SK-MEL-5 (cell line): Measurements from ENCODE around the gene SCARB1. TPM values are rescaled to one million over a fixed set of nuclear protein-coding genes. Genes with fewer than 3 reads are reported as not detected.
A peak's percentile ranks its signal among the peaks of the same experiment; 100 is the strongest.

Experiments
- DNase-seq: peaks from one replicate; pipeline ENCODE4 v3.0.0-alpha.2; 2016; ENCODE audit warnings: low read depth, low spot score
- in situ Hi-C: cut with HindIII; loops from 2 replicates; pipeline ENCODE4 v1.10.0; 2016; ENCODE audit warnings: low sequenced_read_pairs, high pct_unique_total_duplicates, low pct_unique_long_range_greater_than_20kb
- total RNA-seq: library from RNA; depleted of rRNA; stranded (reverse); fragments of >200 nt; shearing (Covaris generic); gene quantifications from 2 replicates; pipeline ENCODE4 v1.2.3, GENCODE V29; 2014

The SCARB1 gene
- total RNA-seq, 1 experiment from 2014 or later = 193 TPM

DNA sequence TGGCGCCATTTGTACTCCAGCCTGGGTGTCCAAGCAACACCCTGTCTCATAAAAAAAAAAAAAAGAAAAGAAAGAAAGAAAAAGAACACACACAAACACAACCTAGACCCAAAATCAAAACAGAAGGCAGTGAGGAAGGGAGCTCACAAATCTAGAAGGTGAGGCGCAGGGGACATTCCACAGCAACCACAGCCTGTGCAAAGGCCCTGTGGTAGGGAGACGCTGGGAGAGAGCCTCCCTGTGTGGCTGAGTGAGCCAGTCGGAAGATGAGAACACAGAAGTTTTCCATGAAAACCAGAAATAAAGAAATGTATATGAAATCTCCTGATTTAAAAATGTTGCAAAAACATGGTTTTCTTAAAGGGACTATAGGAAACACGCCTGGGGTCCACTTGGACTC is 44.6 kb downstream of the SCARB1 start:
- no peak for DNase-seq
- in situ Hi-C loops = no loop called here

GRCh38 chr12:124817076-124818000 is 46.3 kb downstream of the SCARB1 start:
- no peak for DNase-seq
- in situ Hi-C loops = no loop called here

DNA sequence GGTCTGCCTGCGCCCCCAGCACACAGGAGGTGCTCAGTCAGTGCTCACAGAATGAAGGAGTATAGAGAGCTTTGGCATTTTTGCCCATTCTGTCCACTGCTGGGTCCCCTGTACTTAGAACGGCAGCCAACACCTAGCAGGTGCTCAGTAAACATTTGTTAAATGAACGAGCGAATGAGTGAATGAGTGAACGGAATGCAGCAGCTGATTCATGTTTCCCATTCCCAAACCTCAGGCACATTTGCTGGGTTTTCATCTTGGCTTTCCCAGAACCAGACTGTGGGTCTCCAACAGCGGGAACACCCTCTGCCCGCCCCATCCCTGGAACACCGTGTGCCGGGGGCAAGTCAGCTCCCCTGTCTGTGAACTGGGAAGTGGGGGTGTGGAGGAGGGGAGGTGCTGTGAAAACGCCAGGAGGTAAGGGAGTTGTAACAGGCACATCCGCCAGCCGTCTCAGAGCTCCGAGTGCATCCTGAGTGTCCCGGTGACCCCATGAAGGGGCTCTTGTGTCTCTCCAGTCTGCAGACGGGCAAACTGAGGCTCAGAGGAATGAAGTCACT is 47.3 kb downstream of the SCARB1 start:
- no peak for DNase-seq
- in situ Hi-C loops = no loop called here

- in situ Hi-C loops = no loop called here
- DNase-seq = no peak
Observed at GRCh38 chr12:124814741-124815613, 48.7 kb downstream of the SCARB1 start.

DNA sequence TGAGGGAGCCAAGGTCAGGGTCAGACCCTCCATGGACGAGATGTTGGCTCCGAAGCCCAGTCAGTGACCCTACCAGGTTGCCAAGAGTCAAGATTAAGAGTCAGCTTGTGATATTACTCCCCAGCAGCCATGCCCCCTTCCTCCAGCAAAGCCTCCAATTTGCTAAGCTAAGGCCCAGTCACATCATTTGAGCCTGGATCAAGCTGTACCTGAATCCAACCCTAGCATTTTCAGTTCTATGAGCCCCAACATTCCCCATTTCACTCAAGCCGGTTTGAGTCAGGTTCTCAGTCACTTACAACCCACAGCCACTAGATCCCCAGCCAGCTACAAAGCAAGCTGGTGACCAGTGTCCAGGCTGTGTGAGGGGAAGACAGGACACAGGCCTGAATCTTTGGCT is 49.9 kb downstream of the SCARB1 start:
- no peak for DNase-seq
- in situ Hi-C loops = no loop called here

- DNase-seq = no peak
- in situ Hi-C loops = no loop called here
Observed at GRCh38 chr12:124812979-124813378, 50.7 kb downstream of the SCARB1 start.

DNA sequence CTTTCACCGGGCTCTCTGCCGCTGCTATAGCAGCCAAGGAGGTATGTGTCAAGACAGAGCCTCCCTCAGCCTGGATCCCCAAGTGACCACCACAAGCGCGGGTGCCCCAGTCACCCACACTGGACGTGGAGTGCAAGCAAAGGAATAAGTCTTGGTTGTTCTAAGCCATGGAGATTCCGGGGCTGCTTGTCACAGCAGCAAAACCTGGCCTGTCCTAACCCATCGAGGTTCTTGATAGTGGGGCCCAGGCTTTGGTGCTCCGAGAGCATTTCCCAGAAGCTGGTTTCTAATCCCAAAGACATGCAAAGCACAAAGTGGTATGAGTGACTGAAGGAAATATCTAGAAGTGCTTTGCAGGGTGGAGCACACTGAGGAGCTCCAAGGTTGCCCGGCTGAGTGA is 51.3 kb downstream of the SCARB1 start:
- DNase-seq = no peak
- in situ Hi-C loops = no loop called here

- in situ Hi-C loops = no loop called here
- no peak for DNase-seq
Observed at GRCh38 chr12:124811633-124812032, 52.0 kb downstream of the SCARB1 start.

- no peak for DNase-seq
- in situ Hi-C loops = no loop called here
Observed at GRCh38 chr12:124809878-124810277, 53.8 kb downstream of the SCARB1 start.

GRCh38 chr12:124809391-124809790 is 54.3 kb downstream of the SCARB1 start:
- in situ Hi-C loops = no loop called here

DNA sequence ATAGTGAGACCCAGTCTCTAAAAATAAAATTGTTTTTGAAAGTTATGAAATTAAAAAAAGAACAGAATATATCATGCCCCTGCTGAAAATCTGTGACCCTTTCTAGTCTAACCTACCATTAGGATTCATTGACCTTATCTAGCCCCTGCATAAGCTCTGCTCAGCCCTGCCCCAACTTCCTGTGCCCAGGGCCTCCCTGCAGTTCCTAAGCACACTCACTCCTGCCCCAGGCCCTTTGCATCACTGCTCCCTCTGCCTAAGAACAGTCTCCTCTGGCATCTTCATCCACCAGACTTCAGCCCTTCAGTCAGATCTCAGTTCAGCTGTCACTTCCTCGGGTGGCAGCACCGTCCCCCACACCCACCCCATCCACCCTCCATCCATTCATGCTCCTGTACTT is 55.4 kb downstream of the SCARB1 start:
- in situ Hi-C loops = no loop called here
- no peak for DNase-seq

More at GRCh38 chr12:124809391-124809790, 54.3 kb downstream of the SCARB1 start:
- no peak for DNase-seq

DNA sequence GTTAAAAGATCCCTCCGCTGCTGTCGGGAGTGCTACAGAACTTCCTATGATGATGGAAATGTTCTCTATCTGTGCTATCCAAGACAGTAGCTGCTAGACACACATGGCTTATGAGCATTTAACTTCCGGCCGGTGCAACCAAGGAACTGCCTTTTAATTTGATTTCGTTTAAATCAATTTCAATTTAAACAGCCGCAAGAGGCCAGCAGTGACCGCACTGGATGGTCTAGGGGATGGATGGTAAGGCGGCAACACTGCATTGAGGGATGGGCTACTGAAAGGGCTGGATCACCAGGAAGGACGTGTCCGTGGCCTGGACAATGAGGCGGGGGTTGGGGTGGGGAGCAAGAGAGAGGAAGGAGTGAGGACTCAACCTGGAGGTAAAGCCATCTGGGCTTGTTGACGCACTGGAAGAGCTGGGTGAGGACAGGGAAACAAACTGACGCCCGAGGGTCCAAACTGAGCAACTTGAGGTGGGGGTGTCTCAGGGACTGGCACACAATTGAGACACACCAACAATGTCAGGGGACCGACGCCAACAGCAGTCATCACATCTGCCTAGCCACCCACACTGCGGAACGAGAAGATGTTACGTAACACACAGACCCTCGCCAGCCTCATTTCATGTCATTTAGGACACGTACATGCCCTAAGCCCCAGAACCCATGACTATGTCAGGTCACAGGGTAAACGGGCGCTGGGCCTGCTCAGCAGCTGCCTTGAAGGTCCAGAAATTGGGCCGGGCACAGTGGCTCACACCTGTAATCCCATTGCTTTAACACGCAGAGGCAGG is 57.6 kb downstream of the SCARB1 start:
- DNase-seq = no peak
- in situ Hi-C loops = no loop called here

- no peak for DNase-seq
- in situ Hi-C loops = no loop called here
Observed at GRCh38 chr12:124805050-124805449, 58.6 kb downstream of the SCARB1 start.

GRCh38 chr12:124804011-124804621 is 59.5 kb downstream of the SCARB1 start:
- in situ Hi-C loops = no loop called here
- peak; percentile 69 for DNase-seq

GRCh38 chr12:124802361-124802760 is 61.3 kb downstream of the SCARB1 start:
- in situ Hi-C loops = no loop called here
- DNase-seq = no peak

DNA sequence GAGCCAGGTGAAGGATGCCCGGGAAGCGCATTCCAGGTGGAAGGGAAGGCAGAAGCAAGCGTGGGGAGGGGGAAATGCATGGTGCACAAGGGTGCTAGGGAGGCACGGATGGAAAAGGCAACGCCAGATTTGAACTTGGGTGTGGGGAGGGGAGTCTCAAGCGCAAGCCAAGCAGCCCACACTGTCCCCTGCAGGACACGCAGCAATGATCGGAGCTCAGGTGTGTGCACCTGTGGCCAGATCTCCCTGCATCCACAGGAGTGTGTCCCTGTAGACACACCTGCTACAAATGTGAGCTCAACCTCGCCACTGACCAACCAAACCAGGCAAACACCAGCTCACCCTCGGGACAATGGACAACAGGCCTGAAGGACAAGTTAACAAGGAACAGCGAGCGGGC is 63.2 kb downstream of the SCARB1 start:
- no peak for DNase-seq
- in situ Hi-C loops = no loop called here

- DNase-seq = no peak
- in situ Hi-C loops = no loop called here
Observed at GRCh38 chr12:124797321-124797720, 66.3 kb downstream of the SCARB1 start.
